IMR-90 (cell line): ENCODE data around the gene HERC4. TPM values are rescaled to one million over a fixed set of nuclear protein-coding genes. Genes with fewer than 3 reads are reported as not detected.
A peak's percentile ranks its signal among the peaks of the same experiment; 100 is the strongest.

Source experiments
- ATAC-seq: fragments of 200-7000 bp; cut with Tn5 transposase; 2 replicates; pipeline ENCODE4 v1.9.1; 2020; ENCODE audit warnings: low read depth, mild to moderate bottlenecking, moderate library complexity
- BruUV-seq: library from RNA; stranded (reverse); fragments of 400-500 nt; replicated peaks from 2 replicates; lab custom pipeline; 2021; lab: Mats Ljungman, UMichigan
- CTCF ChIA-PET: fragments of 300-600 bp; formaldehyde crosslinking; extraction: SDS; loops from one replicate; lab custom pipeline; 2021; ENCODE audit warnings: antibody characterized with exemption; lab: Yijun Ruan, JAX
- POLR2A ChIA-PET: fragments of 300-600 bp; sonication (Branson Sonifier 250); formaldehyde crosslinking; loops from one replicate; lab custom pipeline; 2022; ENCODE audit warnings: antibody characterized with exemption; ENCODE audit not compliant: unreplicated experiment; lab: Charles Lee
- DNase-seq: peaks from one replicate; pipeline ENCODE4 v3.0.0; 2013
- H2AFZ ChIP-seq: replicated peaks from 2 replicates; pipeline ENCODE3; 2013; ENCODE audit warnings: low read length, mild to moderate bottlenecking; ENCODE audit not compliant: poor library complexity
- H2AK5ac ChIP-seq: 2 replicates; pipeline ENCODE4 v1.6.1; 2013; ENCODE audit warnings: low read depth, low read length, inconsistent platforms
- H2AK9ac ChIP-seq: replicated peaks from 2 replicates; pipeline ENCODE3; 2013; ENCODE audit warnings: mild to moderate bottlenecking, low read depth, low read length, moderate library complexity; ENCODE audit not compliant: poor library complexity
- H2BK120ac ChIP-seq: 2 replicates; pipeline ENCODE4 v1.6.1; 2013; ENCODE audit warnings: low read depth, low read length, inconsistent platforms
- H2BK15ac ChIP-seq: 3 replicates; pipeline ENCODE4 v1.6.1; 2013; ENCODE audit warnings: low read depth, low read length, inconsistent platforms
- H2BK20ac ChIP-seq: 2 replicates; pipeline ENCODE4 v1.6.1; 2013; ENCODE audit warnings: low read depth, mild to moderate bottlenecking, inconsistent platforms, low read length, moderate library complexity
- H2BK5ac ChIP-seq: 2 replicates; pipeline ENCODE4 v1.6.1; 2013; ENCODE audit warnings: mild to moderate bottlenecking, low read depth, low read length, inconsistent platforms; ENCODE audit not compliant: poor library complexity, severe bottlenecking
- H3K14ac ChIP-seq: replicated peaks from 2 replicates; pipeline ENCODE4 v1.6.1; 2013; ENCODE audit warnings: low read depth, low read length, inconsistent platforms
- H3K18ac ChIP-seq: 2 replicates; pipeline ENCODE4 v1.6.1; 2013; ENCODE audit warnings: low read depth, low read length, control low read depth
- H3K23ac ChIP-seq: 2 replicates; pipeline ENCODE4 v1.6.1; 2013; ENCODE audit warnings: low read depth, low read length, inconsistent platforms
- H3K27ac ChIP-seq: 2 replicates; pipeline ENCODE4 v1.5.1; 2013; ENCODE audit warnings: mild to moderate bottlenecking, control low read depth, low read length; ENCODE audit not compliant: insufficient read depth
- H3K27me3 ChIP-seq: 2 replicates; pipeline ENCODE4 v1.6.1; 2013; ENCODE audit warnings: low read length; ENCODE audit not compliant: control insufficient read depth, insufficient read depth
- H3K36me3 ChIP-seq: 2 replicates; pipeline ENCODE4 v1.6.1; 2013; ENCODE audit warnings: low read length, mixed read lengths; ENCODE audit not compliant: control insufficient read depth, insufficient read depth
- H3K4ac ChIP-seq: 2 replicates; pipeline ENCODE4 v1.6.1; 2013; ENCODE audit warnings: low read depth, low read length, inconsistent platforms
- H3K4me1 ChIP-seq: 2 replicates; pipeline ENCODE4 v1.6.1; 2013; ENCODE audit warnings: low read length, mixed read lengths; ENCODE audit not compliant: control insufficient read depth, insufficient read depth
- H3K4me2 ChIP-seq: 2 replicates; pipeline ENCODE4 v1.6.1; 2013; ENCODE audit warnings: low read depth, mild to moderate bottlenecking, control low read depth, low read length, moderate library complexity
- H3K4me3 ChIP-seq: 2 replicates; pipeline ENCODE4 v1.5.1; 2013; ENCODE audit warnings: low read depth, mild to moderate bottlenecking, control low read depth, low read length, moderate library complexity; ENCODE audit not compliant: insufficient read depth
- H3K56ac ChIP-seq: 2 replicates; pipeline ENCODE4 v1.6.1; 2013; ENCODE audit warnings: low read length, inconsistent platforms; ENCODE audit not compliant: insufficient read depth; ENCODE audit errors: extremely low read depth
- H3K79me1 ChIP-seq, 2 experiments: 2 replicates each; pipeline ENCODE4 v1.6.1; 2013; ENCODE audit warnings: low read length in 2 of 2, inconsistent platforms in 1 of 2, low read depth in 1 of 2
- H3K9ac ChIP-seq: 2 replicates; pipeline ENCODE4 v1.6.1; 2013; ENCODE audit warnings: low read depth, low read length, control low read depth
- H3K9me1 ChIP-seq: 2 replicates; pipeline ENCODE4 v1.6.1; 2013; ENCODE audit warnings: low read length, inconsistent platforms; ENCODE audit not compliant: insufficient read depth
- H3K9me3 ChIP-seq: 2 replicates; pipeline ENCODE4 v1.6.1; 2013; ENCODE audit warnings: low read length; ENCODE audit not compliant: control insufficient read depth, insufficient read depth
- H4K20me1 ChIP-seq: 2 replicates; pipeline ENCODE4 v1.6.1; 2013; ENCODE audit warnings: low read length, inconsistent platforms; ENCODE audit not compliant: insufficient read depth
- H4K5ac ChIP-seq: 2 replicates; pipeline ENCODE4 v1.6.1; 2013; ENCODE audit warnings: mild to moderate bottlenecking, low read depth, low read length, control low read depth
- H4K8ac ChIP-seq, 2 experiments: 2 replicates each; pipeline ENCODE4 v1.6.1; 2013; ENCODE audit warnings: low read depth in 2 of 2, low read length in 2 of 2, control low read depth in 1 of 2, inconsistent platforms in 1 of 2
- H4K91ac ChIP-seq: 2 replicates; pipeline ENCODE4 v1.6.1; 2013; ENCODE audit warnings: low read depth, low read length, inconsistent platforms; ENCODE audit not compliant: insufficient read depth
- BHLHE40 ChIP-seq: fragments of 150-350 bp; IDR thresholded peaks from 2 replicates; pipeline ENCODE4 v1.6.1; 2016; ENCODE audit warnings: mild to moderate bottlenecking, low read depth, low read length
- POLR2A ChIP-seq: IDR thresholded peaks from 2 replicates; pipeline ENCODE4 v1.6.1; 2012; ENCODE audit warnings: mild to moderate bottlenecking, low read depth, low read length
- WGBS, 2 experiments: methylation state at CpG; one replicate each; pipeline versions ENCODE4 v1.1.5 to v1.1.7; 2013; ENCODE audit warnings: missing lambda C conversion rate in 2 of 2; ENCODE audit not compliant: insufficient read length in 1 of 2; ENCODE audit errors: extremely low coverage in 2 of 2; 5-methylcytosine and 5-hydroxymethylcytosine counted together
- dilution Hi-C: fragments of 300-500 bp; cut with HindIII; formaldehyde crosslinking; loops from one replicate; pipeline ENCODE4 v1.14.3; 2018; ENCODE audit warnings: low sequenced_read_pairs; ENCODE audit not compliant: unreplicated experiment
- in situ Hi-C: fragments of 300-500 bp; cut with MboI; formaldehyde crosslinking; loops from 3 replicates; pipeline ENCODE4 v1.14.3; 2019; ENCODE audit warnings: low sequenced_read_pairs, inconsistent platforms, mixed read lengths
- intact Hi-C: fragments of 100-400 bp; cut with micrococcal nuclease; formaldehyde crosslinking; loops from 2 replicates; pipeline ENCODE4 v1.10.0; 2022
- polyA plus RNA-seq, 3 experiments: library from polyadenylated mRNA; depleted of rRNA; stranded (reverse); fragments of >200 nt; gene quantifications; 2 replicates each; pipeline ENCODE4 v1.2.3, GENCODE V29; 2012; ENCODE audit warnings: low replicate concordance in 1 of 3
- total RNA-seq: library from RNA; depleted of rRNA; stranded (reverse); fragments of >200 nt; gene quantifications from 2 replicates; pipeline ENCODE4 v1.2.3, GENCODE V29; 2012

Gene HERC4
- total and polyA plus RNA-seq, 2 of the 4 experiments (the other 2 are of a cell fraction), result 66.6 to 92.8 TPM

- peak overlapping the region; percentile 95 for H4K5ac ChIP-seq
- H3K4me1 ChIP-seq, result peaks cover 12% of the 10 kb centered on the region
- WGBS, 2 experiments, result no CpG with 5 or more reads among the region's 3 CpGs
- TF ChIP-seq POLR2A, result peak; percentile 39; the same call in 1 of the 2 replicates
- TF ChIP-seq BHLHE40, result no peak
- H4K8ac ChIP-seq, result peak overlapping the region; percentile 80 to 88
- intact Hi-C loops (no loop called here), dilution Hi-C loops (no loop called here), in situ Hi-C loops (no loop called here)
- peak; percentile 78 for DNase-seq
- peak overlapping the region; percentile 99 for H2BK15ac ChIP-seq
- H2AK9ac ChIP-seq, result peak overlapping the region; percentile 86
- ATAC-seq, result peak; percentile 33
- peak overlapping the region; percentile 100 for H2BK5ac ChIP-seq
- H3K9me1 ChIP-seq, result peaks cover 3% of the 10 kb centered on the region; the same call in 1 of the 2 replicates
- H3K56ac ChIP-seq, result peak overlapping the region; percentile 94
- peak overlapping the region; percentile 93 for H3K4me2 ChIP-seq
- H3K27ac ChIP-seq, result peak overlapping the region; percentile 71
- peaks cover 4 to 17% of the 10 kb centered on the region in 2 experiments; a peak in 3 of 4 replicates for H3K79me1 ChIP-seq
- peak overlapping the region; percentile 61; the same call in 1 of the 2 replicates for H3K9ac ChIP-seq
- ChIA-PET POLR2A (no interaction called here), CTCF (no interaction called here)
- H3K4ac ChIP-seq, result peak overlapping the region; percentile 91
- peak overlapping the region; percentile 97 for H4K91ac ChIP-seq
- H2AFZ ChIP-seq, result peak overlapping the region; percentile 11
- H3K27me3 ChIP-seq, result no peaks in the 10 kb centered on the region
- BruUV-seq, result no TSS peak
- H2BK120ac ChIP-seq, result peak overlapping the region; percentile 94
- peak overlapping the region; percentile 88 for H3K14ac ChIP-seq
- H2AK5ac ChIP-seq, result peak overlapping the region; percentile 84
- peak overlapping the region; percentile 29; the same call in 1 of the 2 replicates for H3K4me3 ChIP-seq
- H3K36me3 ChIP-seq, result no peaks in the 10 kb centered on the region
- H4K20me1 ChIP-seq, result no peaks in the 10 kb centered on the region
- no peaks in the 10 kb centered on the region for H3K9me3 ChIP-seq
- peak overlapping the region; percentile 99 for H3K18ac ChIP-seq
- H3K23ac ChIP-seq, result peak overlapping the region; percentile 80
- H2BK20ac ChIP-seq, result peak overlapping the region; percentile 91
These were observed 30.7 kb upstream of the HERC4 start for GRCh38 chr10:68105820-68106219.
